Right lobe of liver (tissue), 4 donors: ENCODE measurements around the gene C2CD4D.

Experiments used
- POLR2A ChIP-seq: fragments of 450-650 bp; IDR thresholded peaks from one replicate; pipeline ENCODE4 v1.6.1; 2017; ENCODE audit warnings: antibody characterized with exemption, mild to moderate bottlenecking
- TF ChIP-seq, protein P1 (sequence below), 4 donors: fragments of 200-600 bp in 3 of 4; fragments of 450-650 bp in 1 of 4; IDR thresholded peaks; one replicate each; pipeline versions ENCODE4 v1.5.1 to v1.8.0; 2016 to 2022; ENCODE audit warnings: antibody characterized with exemption in 4 of 4, mild to moderate bottlenecking in 2 of 4
- donor health status: DM: no; HTN: no; CAD: no.
- donor health status: DM: no; HTN: no; CAD: no.
- donor health status: DM: no; HTN: yes; CAD: no.

DNA sequence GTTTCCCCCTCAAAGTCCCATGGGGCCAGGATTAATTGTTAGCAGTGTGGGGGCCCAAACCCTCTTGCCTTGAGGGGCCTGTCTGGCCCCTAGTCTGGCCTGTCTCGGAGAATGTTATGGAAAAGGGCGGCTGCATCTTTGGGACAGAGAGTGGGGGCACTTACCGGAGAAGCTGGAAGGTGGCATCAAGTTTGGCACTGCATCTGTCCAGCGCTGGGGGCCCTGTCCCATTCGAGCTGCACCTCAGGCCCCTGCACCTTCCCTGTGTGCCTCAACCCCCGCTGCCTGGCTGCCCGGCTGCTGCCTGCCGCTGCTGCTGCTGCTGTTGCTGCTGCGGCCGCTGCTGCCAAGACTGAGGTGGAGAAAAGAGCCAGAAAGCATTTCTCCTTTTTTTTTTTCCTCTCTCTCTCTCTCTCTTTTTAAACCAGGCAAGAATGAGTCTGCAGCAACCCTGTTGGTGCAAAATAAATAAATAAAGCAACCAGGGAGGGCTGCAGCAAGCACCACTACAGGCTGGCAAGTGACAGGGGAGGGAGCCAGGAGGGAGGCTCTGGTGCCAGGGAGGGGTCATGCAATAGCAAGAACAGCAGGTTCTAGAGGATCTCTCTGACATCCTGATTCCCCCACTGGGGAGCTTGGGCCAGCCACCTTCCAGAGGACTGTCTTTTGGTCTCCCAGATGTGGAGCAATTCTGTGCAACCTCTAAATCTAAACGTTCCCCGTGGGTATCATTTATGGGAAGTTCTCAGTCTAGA, 34.4 kb downstream of the C2CD4D start, which contains the start of gene LINGO4:
- TF ChIP-seq, protein P1, sequence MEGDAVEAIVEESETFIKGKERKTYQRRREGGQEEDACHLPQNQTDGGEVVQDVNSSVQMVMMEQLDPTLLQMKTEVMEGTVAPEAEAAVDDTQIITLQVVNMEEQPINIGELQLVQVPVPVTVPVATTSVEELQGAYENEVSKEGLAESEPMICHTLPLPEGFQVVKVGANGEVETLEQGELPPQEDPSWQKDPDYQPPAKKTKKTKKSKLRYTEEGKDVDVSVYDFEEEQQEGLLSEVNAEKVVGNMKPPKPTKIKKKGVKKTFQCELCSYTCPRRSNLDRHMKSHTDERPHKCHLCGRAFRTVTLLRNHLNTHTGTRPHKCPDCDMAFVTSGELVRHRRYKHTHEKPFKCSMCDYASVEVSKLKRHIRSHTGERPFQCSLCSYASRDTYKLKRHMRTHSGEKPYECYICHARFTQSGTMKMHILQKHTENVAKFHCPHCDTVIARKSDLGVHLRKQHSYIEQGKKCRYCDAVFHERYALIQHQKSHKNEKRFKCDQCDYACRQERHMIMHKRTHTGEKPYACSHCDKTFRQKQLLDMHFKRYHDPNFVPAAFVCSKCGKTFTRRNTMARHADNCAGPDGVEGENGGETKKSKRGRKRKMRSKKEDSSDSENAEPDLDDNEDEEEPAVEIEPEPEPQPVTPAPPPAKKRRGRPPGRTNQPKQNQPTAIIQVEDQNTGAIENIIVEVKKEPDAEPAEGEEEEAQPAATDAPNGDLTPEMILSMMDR (IDR thresholded peaks at IDR 0.05), result no peak
- no peak for TF ChIP-seq POLR2A
